A549 (cell line): ENCODE data around the gene ATL3. TPM values are rescaled to one million over a fixed set of nuclear protein-coding genes. Genes with fewer than 3 reads are reported as not detected.

Experiments used
- ATAC-seq, 2 experiments: fragments of 200-7000 bp in 1 of 2; fragments of >200 bp in 1 of 2; cut with Nextera tagmentation in 1 of 2; cut with Tn5 transposase in 1 of 2; 3 replicates each; pipeline versions ENCODE4 v1.8.0 to v1.9.1; 2018 to 2020; ENCODE audit warnings: mild to moderate bottlenecking in 1 of 2, moderate library complexity in 1 of 2
- CTCF ChIA-PET: fragments of 300-600 bp; sonication (Branson Sonifier 250); formaldehyde crosslinking; extraction: SDS; loops from one replicate; lab custom pipeline; 2021; ENCODE audit warnings: antibody characterized with exemption, inconsistent platforms; lab: Yijun Ruan, JAX
- POLR2A ChIA-PET: fragments of 350-600 bp; formaldehyde crosslinking; extraction: SDS; loops from one replicate; lab custom pipeline; 2021; ENCODE audit warnings: antibody characterized with exemption, inconsistent platforms; lab: Yijun Ruan, JAX
- DNase-seq, 2 experiments: peaks; one replicate each; pipeline versions ENCODE4 v3.0.0 to v3.0.0-alpha.2; 2011 to 2016; ENCODE audit warnings: low read depth in 1 of 2, low spot score in 1 of 2
- FAIRE-seq: peaks from 2 replicates; lab custom pipeline; 2011; peaks lifted over from hg19 to GRCh38; lab: Jason Lieb, UNC
- H3K27ac ChIP-seq, 2 experiments: fragments of >200 bp; sonication (Bioruptor Twin); formaldehyde crosslinking; 3 replicates each; pipeline ENCODE4 v1.5.1; 2016 to 2017
- H3K4me1 ChIP-seq: fragments of >200 bp; sonication (Bioruptor Twin); formaldehyde crosslinking; 3 replicates; pipeline ENCODE4 v1.6.1; 2016
- H3K4me2 ChIP-seq: fragments of >200 bp; sonication (Bioruptor Twin); formaldehyde crosslinking; 3 replicates; pipeline ENCODE4 v1.6.1; 2016
- H3K4me3 ChIP-seq: fragments of >200 bp; sonication (Bioruptor Twin); formaldehyde crosslinking; 3 replicates; pipeline ENCODE4 v1.5.1; 2016
- H3K9me3 ChIP-seq: fragments of >200 bp; sonication (Bioruptor Twin); formaldehyde crosslinking; 3 replicates; pipeline ENCODE4 v1.6.1; 2016
- CBX2 ChIP-seq: fragments of 200-600 bp; sonication (generic); IDR thresholded peaks from 2 replicates; pipeline ENCODE4 v1.6.1; 2016; ENCODE audit warnings: low read depth, mild to moderate bottlenecking, borderline replicate concordance
- CBX8 ChIP-seq: fragments of 200-600 bp; sonication (generic); IDR thresholded peaks from 2 replicates; pipeline ENCODE4 v1.6.1; 2016
- CHD4 ChIP-seq: fragments of 200-600 bp; sonication (generic); IDR thresholded peaks from 2 replicates; pipeline ENCODE4 v1.6.1; 2016; ENCODE audit warnings: antibody characterized with exemption, mild to moderate bottlenecking, borderline replicate concordance
- ESRRA ChIP-seq: fragments of 150-350 bp; IDR thresholded peaks from 2 replicates; pipeline ENCODE4 v1.6.1; 2014; ENCODE audit warnings: mild to moderate bottlenecking, low read length, borderline replicate concordance
- FOSL2 ChIP-seq, 2 experiments: fragments of 450-650 bp in 1 of 2; fragments of >200 bp in 1 of 2; sonication (Bioruptor Twin) in 1 of 2; formaldehyde crosslinking; IDR thresholded peaks; 2 replicates each; pipeline versions ENCODE4 v1.5.0 to v1.6.1; 2016 to 2020; ENCODE audit warnings: mild to moderate bottlenecking in 1 of 2, moderate library complexity in 1 of 2
- FOXS1 ChIP-seq: fragments of 250-450 bp; sonication (Bioruptor Pico); IDR thresholded peaks from 2 replicates; pipeline ENCODE4 v1.5.0; 2020; ENCODE audit warnings: mild to moderate bottlenecking, moderate library complexity
- GATA3 ChIP-seq: IDR thresholded peaks from 2 replicates; pipeline ENCODE4 v1.6.1; 2012; ENCODE audit warnings: borderline replicate concordance
- HDAC2 ChIP-seq: fragments of 200-600 bp; sonication (generic); IDR thresholded peaks from 2 replicates; pipeline ENCODE4 v1.6.1; 2016
- HEYL ChIP-seq: fragments of 250-450 bp; sonication (Bioruptor Pico); IDR thresholded peaks from 2 replicates; pipeline ENCODE4 v1.8.0; 2021; ENCODE audit warnings: mild to moderate bottlenecking, moderate library complexity
- HOXA7 ChIP-seq: fragments of 250-450 bp; sonication (Bioruptor Pico); IDR thresholded peaks from 2 replicates; pipeline ENCODE4 v1.5.0; 2020; ENCODE audit warnings: mild to moderate bottlenecking, moderate library complexity
- HOXB5 ChIP-seq: fragments of 250-450 bp; sonication (Bioruptor Pico); IDR thresholded peaks from 2 replicates; pipeline ENCODE4 v1.5.0; 2020; ENCODE audit warnings: mild to moderate bottlenecking, moderate library complexity
- JUN ChIP-seq, 2 experiments: fragments of >200 bp; sonication (Bioruptor Twin); formaldehyde crosslinking; IDR thresholded peaks; 2 replicates in 1 of 2; 3 replicates in 1 of 2; pipeline ENCODE4 v1.6.1; 2016 to 2017
- KDM1A ChIP-seq: fragments of 200-600 bp; sonication (generic); IDR thresholded peaks from 2 replicates; pipeline ENCODE4 v1.6.1; 2016; ENCODE audit warnings: low read depth, mild to moderate bottlenecking
- KDM5A ChIP-seq: fragments of 200-600 bp; sonication (generic); IDR thresholded peaks from 2 replicates; pipeline ENCODE4 v1.6.1; 2016; ENCODE audit warnings: antibody characterized with exemption, mild to moderate bottlenecking
- MAFK ChIP-seq: fragments of 450-650 bp; IDR thresholded peaks from 2 replicates; pipeline ENCODE4 v1.6.1; 2014; ENCODE audit not compliant: partially characterized antibody
- MAZ ChIP-seq: fragments of 150-350 bp; IDR thresholded peaks from 2 replicates; pipeline ENCODE4 v1.6.1; 2014; ENCODE audit warnings: antibody characterized with exemption, low read depth, low read length, borderline replicate concordance
- MYC ChIP-seq: IDR thresholded peaks from 2 replicates; pipeline ENCODE4 v1.6.1; 2012; ENCODE audit warnings: mild to moderate bottlenecking, inconsistent platforms, low read length, improper control_type of control experiment, borderline replicate concordance
- NFE2L2 ChIP-seq: fragments of 150-350 bp; conservative IDR thresholded peaks from 2 replicates; pipeline ENCODE4 v1.6.1; 2014; ENCODE audit warnings: low read length
- NPAS2 ChIP-seq: fragments of 250-450 bp; sonication (Bioruptor Pico); IDR thresholded peaks from 2 replicates; pipeline ENCODE4 v1.8.0; 2022; ENCODE audit warnings: mild to moderate bottlenecking, moderate library complexity, borderline replicate concordance
- PHF8 ChIP-seq: fragments of 200-600 bp; sonication (generic); IDR thresholded peaks from 2 replicates; pipeline ENCODE4 v1.6.1; 2016; ENCODE audit warnings: low read depth, mild to moderate bottlenecking, antibody characterized with exemption, moderate library complexity, borderline replicate concordance
- POLR2A ChIP-seq: IDR thresholded peaks from 2 replicates; pipeline ENCODE4 v1.6.1; 2012; ENCODE audit warnings: mild to moderate bottlenecking, low read length
- RARB ChIP-seq: fragments of 250-450 bp; sonication (Bioruptor Pico); IDR thresholded peaks from 2 replicates; pipeline ENCODE4 v1.8.0; 2021; ENCODE audit warnings: mild to moderate bottlenecking, moderate library complexity
- RNF2 ChIP-seq: fragments of 200-600 bp; sonication (generic); IDR thresholded peaks from 2 replicates; pipeline ENCODE4 v1.6.1; 2016; ENCODE audit warnings: low read depth, mild to moderate bottlenecking, antibody characterized with exemption, moderate library complexity, borderline replicate concordance
- ZC3H11A ChIP-seq: fragments of 450-650 bp; IDR thresholded peaks from 2 replicates; pipeline ENCODE4 v1.6.1; 2014; ENCODE audit warnings: antibody characterized with exemption, mild to moderate bottlenecking
- ZFP36 ChIP-seq: fragments of 450-650 bp; IDR thresholded peaks from 2 replicates; pipeline ENCODE4 v1.6.1; 2014; ENCODE audit warnings: borderline replicate concordance; ENCODE audit not compliant: partially characterized antibody
- ZNF302 ChIP-seq: fragments of 250-450 bp; sonication (Bioruptor Pico); IDR thresholded peaks from 2 replicates; pipeline ENCODE4 v1.9.0; 2021; ENCODE audit warnings: inconsistent platforms, mild to moderate bottlenecking, moderate library complexity
- ZSCAN20 ChIP-seq: fragments of 250-450 bp; sonication (Bioruptor Pico); IDR thresholded peaks from 2 replicates; pipeline ENCODE4 v1.8.0; 2022; ENCODE audit warnings: mild to moderate bottlenecking, moderate library complexity
- WGBS: methylation state at CpG from one replicate; pipeline ENCODE4 v1.1.6; 2017; ENCODE audit errors: missing lambda C conversion rate; 5-methylcytosine and 5-hydroxymethylcytosine counted together
- polyA plus RNA-seq, 4 experiments: library from polyadenylated mRNA; depleted of rRNA in 3 of 4; stranded (reverse); fragments of >200 nt; fragmentation: RNase III in 1 of 4; extraction: RNeasy Plus Mini Kit Qiagen cat#74134 plus additional on column Dnase treatment in 1 of 4; gene quantifications; 2 replicates in 3 of 4; 3 replicates in 1 of 4; pipeline ENCODE4 v1.2.3, GENCODE V29; 2011 to 2017
- TF ChIP-seq, protein P1 (sequence below): IDR thresholded peaks from 2 replicates; pipeline ENCODE4 v1.6.1; 2012

The ATL3 gene
- polyA plus RNA-seq, 2 of the 4 experiments (the other 2 are of a cell fraction): 26.3 to 50.8 TPM

GRCh38 chr11:63670433-63671321 is 499 bp downstream of the ATL3 start (continued):
- TF ChIP-seq ZC3H11A: no peak
- no peak for TF ChIP-seq ZNF302 (CRISPR knock-in tag)
- no peak for TF ChIP-seq ESRRA
- no peak for TF ChIP-seq MYC
- no peak for TF ChIP-seq CBX2
- TF ChIP-seq MAFK: no peak
- no peak for TF ChIP-seq HEYL (CRISPR knock-in tag)
- no peak for TF ChIP-seq NFE2L2
- TF ChIP-seq RNF2: no peak
- TF ChIP-seq KDM5A: no peak
- no peak for TF ChIP-seq CBX8
- TF ChIP-seq JUN (IDR thresholded peaks at IDR 0.05): no peak
- TF ChIP-seq FOXS1: no peak
- TF ChIP-seq PHF8: peak; percentile 56; the same call in 1 of the 2 replicates
- no peak for TF ChIP-seq FOSL2 (IDR thresholded peaks at IDR 0.05)
- TF ChIP-seq FOSL2 (CRISPR knock-in tag; IDR thresholded peaks at IDR 0.05): no peak
- no peak for TF ChIP-seq HDAC2
- no peak for TF ChIP-seq MAZ
- TF ChIP-seq NPAS2 (CRISPR knock-in tag): no peak
- TF ChIP-seq GATA3: no peak
- no peak for TF ChIP-seq POLR2A
- no peak for TF ChIP-seq HOXB5 (CRISPR knock-in tag)
- no peak for TF ChIP-seq CHD4
- no peak for TF ChIP-seq KDM1A
- TF ChIP-seq ZSCAN20: no peak
- no peak; the same call in 1 of the 2 replicates for TF ChIP-seq HOXA7 (CRISPR knock-in tag)
- TF ChIP-seq, protein P1, sequence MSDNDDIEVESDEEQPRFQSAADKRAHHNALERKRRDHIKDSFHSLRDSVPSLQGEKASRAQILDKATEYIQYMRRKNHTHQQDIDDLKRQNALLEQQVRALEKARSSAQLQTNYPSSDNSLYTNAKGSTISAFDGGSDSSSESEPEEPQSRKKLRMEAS: peak; percentile 16; the same call in 1 of the 2 replicates
- TF ChIP-seq ZFP36: no peak

- Histone ChIP-seq H3K4me2 (peak overlapping the region; percentile 88), H3K4me1 (peaks cover 60% of the 10 kb centered on the region), H3K4me3 (peak overlapping the region; percentile 73), H3K9me3 (peaks cover 4% of the 10 kb centered on the region; the same call in 2 of the 3 replicates), H3K27ac (peak overlapping the region; percentile 96)
- ATAC-seq: no peak
- POLR2A ChIA-PET: interaction anchor here (2.1 to 3.6 kb wide), 2 partner anchors 12 to 20 kb away, joined by 9 to 17 read pairs; partner anchors contain the start of gene RTN3
- TF ChIP-seq CBX8 (no peak), JUN (IDR thresholded peaks at IDR 0.05) (no peak), ZC3H11A (no peak), RARB (CRISPR knock-in tag) (no peak), NPAS2 (CRISPR knock-in tag) (no peak), FOXS1 (no peak), ZFP36 (no peak)
- CTCF ChIA-PET: interaction anchor here (0.6 to 3.9 kb wide), 24 partner anchors 9 to 189 kb away, joined by 3 to 26 read pairs (median 6); partner anchors contain the start of gene RTN3
- no peak for FAIRE-seq
- 11% methylated on average over 7 of the region's 7 CpGs for WGBS
- no peak for DNase-seq
Observed at GRCh38 chr11:63670096-63670432, 1.1 kb downstream of the ATL3 start.
